NCI-H2196 (cell line): ENCODE measurements around the gene SMAP1.
A peak's percentile ranks its signal among the peaks of the same experiment; 100 is the strongest.

Experiments used
- DNase-seq: peaks from one replicate; lab custom pipeline; 2025; ENCODE audit not compliant: unreplicated experiment; lab: John Stamatoyannopoulos, UW

Gene SMAP1

DNA sequence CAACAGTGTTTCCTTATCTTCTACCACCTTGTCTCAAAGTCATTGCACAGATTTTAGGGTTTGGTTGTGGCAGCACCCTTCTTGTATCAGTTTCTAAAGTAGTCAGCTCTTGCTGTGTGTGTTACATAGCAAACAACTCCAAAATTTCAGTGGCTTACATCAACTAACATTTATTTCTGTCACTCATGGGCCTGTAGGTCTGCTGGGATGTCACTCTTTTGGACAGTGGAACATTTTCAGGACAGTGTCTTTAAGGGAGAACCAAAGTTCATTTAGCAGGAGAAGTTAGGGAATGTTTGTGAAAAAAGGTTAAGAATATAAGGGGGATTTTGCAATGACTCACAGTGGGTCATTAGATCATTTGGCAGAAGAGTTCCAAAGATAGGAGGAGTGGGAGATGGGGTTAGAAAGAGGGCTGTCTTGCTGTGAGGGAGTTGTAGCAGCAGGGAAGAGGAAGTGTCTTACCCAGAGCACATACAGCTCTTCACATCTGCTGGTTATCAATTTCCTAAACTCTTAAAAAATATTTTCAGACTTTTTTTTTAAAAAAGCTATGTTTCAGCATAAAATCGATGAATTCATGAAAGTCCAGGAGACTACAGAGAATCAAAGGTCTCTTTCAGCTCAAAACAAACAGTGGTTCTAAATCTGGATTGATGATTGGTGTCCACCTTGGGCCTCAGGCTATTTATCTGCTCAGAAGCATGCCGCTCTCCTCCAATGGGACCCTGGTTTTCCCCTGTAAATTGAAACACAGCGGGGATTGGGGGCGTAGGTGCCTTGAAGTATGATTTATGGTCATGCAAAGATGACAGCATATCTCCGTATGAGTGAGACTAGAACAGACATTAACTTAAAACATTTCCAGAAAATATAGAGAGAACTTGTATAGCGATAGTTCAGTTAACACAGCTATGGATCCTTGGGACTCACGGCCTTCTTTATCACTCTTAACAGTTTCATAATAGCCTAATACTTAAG is 171.9 kb downstream of the SMAP1 start:
- DNase-seq, result no peak

DNA sequence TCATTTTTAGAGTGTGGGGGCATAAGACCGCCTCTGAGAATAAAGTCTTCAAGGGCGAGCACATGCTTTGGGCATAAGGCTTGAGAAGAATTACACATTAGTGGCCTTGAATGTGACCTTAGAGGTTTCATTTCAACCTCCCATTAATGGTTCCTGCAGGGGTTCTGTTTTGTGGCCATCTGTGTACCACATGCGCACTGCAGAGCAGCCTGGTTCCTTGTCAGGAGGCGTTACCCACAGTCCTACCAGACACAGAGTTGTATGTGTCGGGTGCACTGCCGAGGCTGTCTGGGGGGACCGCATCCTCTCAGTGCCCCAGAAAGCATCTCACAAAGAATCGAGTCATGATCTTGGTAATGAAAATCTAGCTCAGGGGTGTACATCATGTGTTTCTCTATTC is 173.4 kb downstream of the SMAP1 start:
- no peak for DNase-seq

DNA sequence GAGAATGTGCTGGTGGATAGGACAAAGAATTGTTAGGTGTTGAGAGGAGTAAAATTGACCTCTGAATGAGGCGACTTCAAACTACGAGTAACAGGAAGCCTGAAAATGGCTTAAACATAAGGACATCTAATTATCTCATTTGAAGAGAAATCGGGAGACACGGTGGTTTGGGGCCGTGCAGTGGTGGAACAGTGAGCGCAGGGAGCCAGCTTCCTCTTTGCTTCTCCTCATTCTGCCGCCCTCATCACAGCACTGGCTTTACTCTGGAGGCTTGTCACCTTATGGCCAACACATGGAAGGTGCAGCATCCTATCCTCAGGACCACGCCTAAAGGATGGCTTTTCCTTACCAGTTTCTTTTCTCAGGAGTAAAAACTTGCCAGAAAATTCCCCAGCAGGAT is 174.9 kb downstream of the SMAP1 start:
- no peak for DNase-seq

DNA sequence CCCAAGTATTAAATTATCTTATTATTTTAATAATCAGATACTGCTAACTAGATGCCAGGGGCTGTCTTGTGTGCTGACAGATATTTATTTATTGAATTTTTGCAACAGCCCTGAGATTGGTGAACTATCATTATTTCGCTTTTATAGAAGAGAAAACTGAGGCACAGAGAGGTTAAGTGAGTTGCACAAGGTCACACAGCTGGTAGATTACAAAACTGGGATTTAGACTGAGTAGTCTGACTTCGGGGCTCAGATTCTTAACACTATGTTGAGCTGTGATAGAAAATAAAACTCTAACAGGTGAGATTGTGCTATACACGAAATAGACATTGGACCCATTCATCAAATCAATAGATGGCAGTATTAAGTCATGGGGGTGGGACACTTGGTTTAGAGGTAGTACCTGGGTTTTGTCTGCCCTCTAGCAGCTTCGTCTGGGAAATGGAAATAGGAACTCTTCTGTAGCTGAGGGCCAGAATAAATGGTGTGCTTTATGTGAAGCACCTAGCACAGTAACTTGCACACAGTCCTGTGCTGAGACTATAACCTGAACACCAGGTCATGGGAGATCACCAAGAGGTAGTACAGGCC is 175.7 kb downstream of the SMAP1 start:
- DNase-seq, result no peak

DNA sequence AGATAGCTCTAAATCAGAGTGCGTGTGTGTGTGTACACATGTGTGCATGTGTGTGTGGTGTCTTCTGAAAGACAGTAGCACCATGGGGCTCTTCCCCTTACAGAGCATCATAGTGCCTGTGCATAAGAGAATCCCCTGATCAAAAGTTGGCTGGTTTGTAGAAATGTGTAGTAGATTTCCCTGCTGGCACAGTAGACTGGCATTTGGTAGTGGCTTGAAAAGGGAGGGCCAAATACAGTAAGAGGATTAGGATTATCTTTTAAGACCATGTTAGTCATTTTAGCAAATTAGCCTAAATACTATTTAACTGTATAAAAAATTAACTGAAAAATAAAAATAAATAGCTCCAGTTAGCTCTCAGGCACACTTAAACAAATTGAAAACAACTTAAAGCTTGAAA is 176.6 kb downstream of the SMAP1 start:
- DNase-seq, result no peak

DNA sequence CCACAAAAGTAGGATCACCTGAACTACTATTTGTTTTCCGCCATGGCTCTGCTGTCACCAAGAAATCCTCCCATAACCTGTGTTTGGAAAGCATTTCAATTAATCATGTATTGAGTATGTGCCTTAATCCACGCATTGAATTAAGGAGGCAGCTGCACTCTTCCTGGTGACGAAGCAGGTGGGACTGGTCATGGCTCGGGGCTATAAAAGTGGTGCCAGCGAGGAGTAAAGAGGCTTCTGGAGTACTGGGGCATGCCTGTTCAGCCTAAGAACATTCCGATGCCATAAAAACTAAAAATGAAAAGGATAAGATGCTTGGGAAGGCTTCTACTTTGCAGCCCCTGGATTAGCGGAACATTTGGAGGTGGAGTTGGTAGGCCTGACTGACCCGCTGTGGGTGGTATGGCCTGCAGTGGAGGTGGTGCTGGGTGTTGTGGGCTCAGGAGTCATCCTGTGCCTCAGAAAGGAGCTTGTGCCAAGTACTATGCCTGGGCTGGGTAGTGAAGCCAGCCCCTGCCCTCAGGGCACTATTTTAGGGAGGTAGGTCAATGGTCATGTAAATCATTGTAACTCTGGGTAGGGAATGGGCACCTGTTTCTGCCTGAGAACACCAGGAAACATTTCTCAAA is 178.6 kb downstream of the SMAP1 start:
- no peak for DNase-seq

DNA sequence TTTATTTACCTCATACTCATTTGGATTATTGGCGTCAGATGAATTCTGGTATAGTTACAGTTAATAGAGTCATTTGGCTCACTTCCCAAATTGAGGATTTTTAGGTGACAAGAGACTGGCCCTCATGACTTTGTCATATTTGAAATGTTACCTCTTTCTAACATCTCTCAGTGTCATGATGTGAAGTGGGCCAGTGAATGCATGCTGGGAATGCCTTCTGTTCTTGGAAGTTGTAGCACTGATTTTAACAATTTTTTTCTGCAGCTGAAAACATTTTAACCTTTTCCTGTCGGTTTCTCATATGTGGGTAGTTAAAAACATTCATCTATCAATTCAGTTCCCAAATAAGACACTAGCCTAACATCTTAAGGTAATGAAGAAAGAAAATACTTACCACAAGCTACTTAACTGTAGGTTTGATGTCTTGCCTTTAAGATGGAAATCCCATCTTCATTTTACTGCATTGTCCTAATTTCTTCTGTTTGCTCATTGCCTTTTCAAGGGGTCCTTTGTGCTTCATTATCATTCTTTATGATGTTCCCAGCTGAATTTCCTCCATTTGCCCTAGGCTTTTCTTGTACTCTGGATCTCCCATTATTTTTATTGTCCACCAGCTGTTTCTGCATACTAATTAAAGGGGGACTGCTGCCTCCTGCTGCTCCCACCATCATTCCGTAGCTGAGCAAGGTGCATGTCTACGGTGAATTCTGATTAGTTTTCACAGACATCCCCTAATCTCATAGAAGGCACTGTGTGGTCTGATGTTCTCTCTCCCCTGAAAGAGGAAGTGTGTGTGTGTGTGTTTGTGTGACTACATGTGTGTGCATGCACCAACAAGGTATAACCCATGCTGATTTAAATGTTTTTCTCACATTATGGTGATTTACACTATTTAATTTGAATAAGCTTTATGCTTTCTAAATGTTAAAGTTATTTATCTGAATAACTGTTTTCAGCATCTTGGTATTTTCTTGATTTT is 179.7 kb downstream of the SMAP1 start:
- no peak for DNase-seq

DNA sequence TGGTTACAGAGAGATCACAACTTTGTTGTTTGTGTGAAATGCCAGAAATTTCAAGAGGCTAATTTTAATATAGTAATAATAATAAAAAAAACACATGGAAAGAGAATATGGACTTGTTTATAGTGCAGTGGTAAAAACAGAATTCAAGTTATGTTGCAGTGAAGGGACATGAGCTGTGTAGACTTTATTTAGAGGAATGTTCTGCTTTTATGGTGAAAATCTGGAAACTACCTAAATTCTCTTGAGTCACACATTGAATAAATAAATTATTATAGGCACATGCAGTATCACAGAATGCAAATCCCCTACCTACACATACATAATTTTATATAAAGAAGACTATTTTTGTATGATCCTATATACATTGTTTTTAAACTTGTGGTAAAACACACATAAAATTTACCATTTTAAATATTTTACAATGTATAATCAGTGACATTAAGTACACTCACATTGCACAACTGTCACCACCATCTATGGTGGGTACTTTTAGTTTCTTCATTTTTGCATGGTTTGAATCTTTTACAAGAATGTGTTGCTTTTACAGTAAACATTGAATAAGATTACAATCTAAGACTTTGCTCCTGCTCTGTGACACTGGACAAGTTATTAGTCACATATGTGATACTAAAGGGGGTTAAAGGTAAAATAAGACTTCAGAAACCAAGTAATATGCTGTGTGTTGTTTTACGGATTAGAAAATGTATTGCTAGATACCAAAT is 181.8 kb downstream of the SMAP1 start:
- no peak for DNase-seq

DNA sequence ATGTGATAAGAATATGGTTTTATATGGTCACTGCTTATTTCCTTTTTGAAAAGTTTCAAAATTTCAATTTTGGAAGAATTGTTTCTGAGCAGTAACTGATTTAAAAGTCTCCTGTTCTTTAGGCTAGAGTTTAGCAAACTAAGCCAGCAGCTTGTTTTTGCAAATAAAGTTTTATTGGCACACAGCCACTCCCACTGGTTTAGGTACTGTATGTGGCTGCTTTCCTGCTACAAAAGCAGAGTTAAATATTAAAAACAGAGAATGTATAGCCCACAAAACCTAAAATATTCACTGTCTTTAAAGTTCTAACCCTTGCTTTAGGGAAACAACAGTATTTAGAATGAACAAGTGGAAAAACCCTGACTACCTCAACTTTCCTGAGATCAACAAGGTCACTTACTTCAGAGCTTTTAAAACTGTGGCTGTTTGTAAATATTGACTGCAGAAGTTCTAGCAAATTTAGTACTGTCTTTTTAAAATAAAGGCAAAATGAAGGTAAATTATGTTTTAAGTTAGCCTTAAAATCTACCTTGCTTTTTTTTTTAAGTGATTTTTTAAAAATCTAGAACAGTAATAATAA is 185.1 kb downstream of the SMAP1 start:
- DNase-seq, result no peak

DNA sequence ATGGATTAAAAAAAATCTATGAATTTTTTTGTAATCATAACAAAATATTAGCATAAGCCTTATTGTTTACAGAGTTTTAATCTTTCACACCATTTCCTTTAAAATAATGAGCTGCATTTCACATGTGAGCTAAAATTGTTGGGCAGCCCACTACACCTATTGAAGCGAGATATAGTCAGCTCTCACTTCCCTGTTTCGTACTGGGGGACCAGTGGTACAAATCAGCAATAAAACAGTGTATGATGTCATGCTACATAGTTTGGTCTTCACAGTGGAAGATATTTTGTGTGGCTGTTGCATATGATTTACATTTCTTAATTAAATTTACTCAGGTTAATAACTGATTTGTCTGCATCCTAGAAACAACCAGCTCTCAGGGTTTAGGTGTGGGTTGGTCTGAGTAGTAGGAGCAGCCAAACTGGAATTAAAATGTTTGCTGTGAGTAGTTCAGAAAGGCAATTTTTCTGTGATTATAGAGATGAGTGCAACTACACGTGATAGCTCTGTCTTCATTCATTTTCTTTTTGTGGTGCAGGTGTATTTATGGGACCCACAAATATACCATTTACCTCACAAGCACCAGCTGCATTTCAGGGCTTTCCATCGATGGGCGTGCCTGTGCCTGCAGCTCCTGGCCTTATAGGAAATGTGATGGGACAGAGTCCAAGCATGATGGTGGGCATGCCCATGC is 189.8 kb downstream of the SMAP1 start:
- DNase-seq, result no peak

DNA sequence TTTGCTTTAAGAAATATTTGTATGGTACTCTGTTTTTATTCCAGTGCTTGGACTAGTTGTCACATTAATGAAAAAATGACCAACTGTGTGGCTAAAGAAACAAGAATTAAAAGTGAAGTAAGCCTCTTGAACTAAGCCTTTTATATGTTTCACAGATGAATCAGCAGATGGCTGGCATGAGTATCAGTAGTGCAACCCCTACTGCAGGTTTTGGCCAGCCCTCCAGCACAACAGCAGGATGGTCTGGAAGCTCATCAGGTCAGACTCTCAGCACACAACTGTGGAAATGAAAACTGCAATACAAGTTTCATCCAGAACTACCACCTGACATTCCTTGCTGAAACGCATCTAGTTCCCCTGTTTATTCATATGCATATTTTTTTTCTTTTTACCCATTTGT is 192.4 kb downstream of the SMAP1 start:
- no peak for DNase-seq

DNA sequence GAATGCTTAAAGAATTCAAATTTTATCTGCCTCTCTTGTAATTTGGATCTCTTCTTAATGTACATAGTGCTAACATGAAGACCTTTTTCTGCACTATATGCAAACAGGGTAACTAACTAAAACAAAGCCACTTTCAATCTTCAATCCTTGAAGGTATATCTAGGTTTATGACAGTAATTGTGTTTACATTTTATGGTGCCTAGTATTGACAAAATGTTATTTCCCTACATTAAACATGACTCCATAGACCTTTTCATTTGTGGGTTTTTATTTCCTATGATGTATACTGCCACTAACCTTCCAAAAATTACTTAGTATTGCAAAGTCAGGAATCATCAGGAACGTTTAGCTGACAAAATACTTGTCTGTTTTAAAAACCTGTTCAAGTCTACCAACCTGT is 193.2 kb downstream of the SMAP1 start:
- no peak for DNase-seq

DNA sequence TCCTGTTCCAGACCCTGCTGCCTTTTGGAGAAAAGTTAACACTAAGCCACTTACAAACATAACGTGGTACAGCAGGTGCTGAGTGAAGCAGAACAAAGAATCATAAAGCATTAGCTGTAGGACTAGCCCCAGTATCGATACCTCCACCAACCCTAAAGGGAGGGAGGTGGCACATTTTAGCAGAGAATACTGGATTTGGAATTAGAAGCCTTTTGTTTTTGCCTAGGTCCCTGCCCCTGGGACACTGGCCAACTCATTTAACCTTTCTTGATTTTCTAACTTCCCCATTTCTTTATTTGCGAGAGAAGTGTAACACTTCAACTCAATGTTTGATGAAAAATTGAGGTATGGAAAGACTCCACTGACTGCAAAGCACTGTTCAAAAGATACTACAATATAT is 195.7 kb downstream of the SMAP1 start:
- DNase-seq, result no peak

DNA sequence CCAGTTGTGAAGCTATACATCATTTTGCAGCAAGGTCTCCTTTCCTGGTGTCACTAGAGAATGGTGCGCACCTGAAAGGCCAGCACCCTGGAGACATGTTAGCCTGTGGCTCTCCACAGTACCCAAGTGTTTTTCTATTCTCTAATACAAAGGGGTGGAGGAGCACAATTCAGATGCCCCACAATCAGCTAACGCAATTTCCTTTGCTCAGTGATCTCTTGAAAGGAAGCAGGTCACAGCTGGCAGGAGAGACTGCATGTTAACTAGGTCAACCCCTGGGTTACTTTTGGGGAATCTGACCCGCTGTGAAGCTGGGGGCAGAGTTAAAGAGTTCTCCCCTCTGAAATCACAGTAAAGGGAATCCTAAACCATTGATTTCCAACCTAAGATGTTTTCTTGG is 196.7 kb downstream of the SMAP1 start:
- no peak for DNase-seq

DNA sequence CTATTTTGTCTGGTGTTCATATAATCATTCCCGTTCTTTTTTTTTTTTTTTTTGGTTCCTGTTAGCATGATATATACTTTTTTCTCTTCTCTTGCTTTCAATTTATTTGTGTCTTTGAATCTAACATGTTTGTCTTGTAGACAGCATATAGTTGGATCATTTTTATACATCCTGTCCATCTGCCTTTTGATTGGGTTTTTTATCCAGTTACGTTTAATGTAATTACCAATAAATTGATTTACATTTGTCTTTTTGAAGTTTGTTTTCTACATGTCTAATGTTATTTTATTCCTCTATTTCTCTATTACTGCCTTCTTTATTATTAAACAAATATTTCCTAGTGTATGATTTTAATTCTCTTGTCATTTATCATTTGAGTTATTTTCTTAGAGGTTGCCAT is 204.8 kb downstream of the SMAP1 start:
- no peak for DNase-seq

DNA sequence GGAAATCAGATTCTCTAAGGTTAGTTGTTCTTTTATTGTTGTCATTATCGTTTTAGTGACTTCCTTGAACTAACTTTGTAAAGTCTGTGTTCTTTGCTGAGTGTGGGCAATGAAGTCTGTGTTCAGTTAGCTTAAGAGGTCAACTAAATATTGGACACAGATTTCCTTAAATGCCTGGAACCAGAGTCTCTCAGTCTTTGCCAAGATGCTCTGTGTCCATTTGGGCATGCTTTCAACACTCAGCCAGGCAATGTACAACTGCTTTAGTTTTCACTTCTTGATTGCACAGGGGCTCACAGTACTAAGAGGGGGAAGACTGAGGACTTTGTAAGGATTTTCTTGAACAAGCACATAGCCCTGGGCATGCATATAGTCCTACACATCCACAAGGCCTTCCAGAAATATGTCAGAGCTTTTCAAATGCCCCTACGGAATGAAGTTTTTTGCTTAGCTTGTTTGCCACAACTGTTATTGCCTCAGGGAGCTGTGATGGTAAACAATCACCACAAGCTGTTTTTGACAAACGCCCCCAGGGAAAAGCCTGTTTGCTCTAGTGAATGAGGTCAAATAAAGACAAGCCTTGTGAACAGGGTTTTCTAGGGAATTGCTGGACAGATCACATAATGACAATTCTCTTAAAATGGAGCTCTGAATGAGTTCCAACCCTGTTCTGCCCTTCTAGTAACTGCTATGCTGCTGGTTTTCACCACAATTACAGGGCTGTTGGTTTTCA is 206.7 kb downstream of the SMAP1 start:
- DNase-seq, result no peak

DNA sequence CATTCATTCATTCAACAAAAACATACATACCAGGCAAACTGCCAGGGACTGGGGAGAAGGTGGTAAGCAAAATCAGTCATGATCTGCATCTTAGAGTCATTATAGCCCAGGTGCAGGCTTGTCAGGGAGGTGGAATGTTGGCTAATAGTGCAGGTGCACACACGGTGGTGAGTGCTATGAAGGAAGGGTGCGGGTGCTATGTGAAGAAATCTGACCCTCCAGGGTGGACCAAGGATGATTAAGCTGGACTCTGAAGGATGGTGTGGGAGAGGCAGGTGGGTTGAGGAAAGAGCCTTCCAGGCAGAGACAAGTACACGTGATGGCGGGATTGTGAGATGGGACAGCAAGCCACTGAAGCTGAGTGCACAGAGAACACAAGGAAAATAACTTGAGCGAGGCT is 211.8 kb downstream of the SMAP1 start:
- DNase-seq, result no peak

DNA sequence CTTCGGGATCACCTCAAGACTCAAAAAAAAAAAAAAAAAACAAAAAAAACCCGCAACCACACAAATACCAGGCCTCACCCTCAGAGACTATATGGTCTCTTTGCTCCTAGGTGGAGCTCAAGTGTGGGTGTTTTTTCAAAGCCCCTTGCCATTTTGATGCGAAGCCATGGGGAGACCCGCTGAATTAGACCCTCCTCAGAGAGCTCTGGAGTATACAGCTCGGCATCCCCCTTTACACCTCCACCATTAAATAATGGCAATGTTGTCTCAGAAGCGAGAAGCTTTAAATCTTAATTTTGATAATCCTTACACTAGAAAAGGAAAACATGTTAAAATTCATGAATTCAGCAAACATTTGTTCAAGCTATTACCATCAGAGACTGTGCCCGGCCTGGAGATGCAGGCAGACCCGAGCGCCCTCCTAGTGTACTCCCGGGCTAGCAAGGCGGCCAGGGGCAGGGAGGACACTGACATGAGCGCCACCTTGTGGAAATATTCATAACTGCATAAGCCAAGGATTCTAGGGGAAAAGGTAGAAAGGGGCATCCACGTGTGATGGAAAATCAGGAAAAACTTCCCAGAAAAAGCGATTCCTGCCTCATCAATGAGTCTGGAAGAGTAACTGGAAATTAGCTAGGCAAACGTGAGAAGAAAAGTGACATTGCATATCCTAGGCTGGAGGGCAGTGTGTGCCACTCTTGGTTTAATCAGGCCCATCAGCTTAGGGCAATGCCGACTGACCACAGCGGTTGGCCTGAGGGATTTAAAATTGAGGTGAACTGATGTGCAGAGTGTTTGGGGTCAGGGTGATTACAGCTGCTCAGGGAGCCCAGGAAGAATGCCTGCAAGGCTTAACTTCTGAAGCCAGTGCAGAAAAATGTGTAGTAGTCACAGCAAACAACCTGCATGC is 216.6 kb downstream of the SMAP1 start:
- DNase-seq, result peak; percentile 75
